GM13977 (cell line): ENCODE results near the gene KDM3B.

Experiments used
- DNase-seq: peaks from one replicate; pipeline ENCODE4 v3.0.0; 2012; ENCODE audit warnings: low spot score
- in situ Hi-C: fragments of 300-500 bp; cut with MboI; formaldehyde crosslinking; loops from one replicate; pipeline ENCODE4 v1.12.0; 2022; ENCODE audit warnings: low sequenced_read_pairs, low pct_unique_long_range_greater_than_20kb, mixed read lengths, inconsistent platforms; ENCODE audit not compliant: unreplicated experiment
- TF ChIP-seq, protein P1 (sequence below): IDR thresholded peaks from 2 replicates; pipeline ENCODE4 v1.5.1; 2012; ENCODE audit warnings: mild to moderate bottlenecking, control low read depth; ENCODE audit not compliant: insufficient read depth; ENCODE audit errors: extremely low read depth, missing control alignments

KDM3B gene

DNA sequence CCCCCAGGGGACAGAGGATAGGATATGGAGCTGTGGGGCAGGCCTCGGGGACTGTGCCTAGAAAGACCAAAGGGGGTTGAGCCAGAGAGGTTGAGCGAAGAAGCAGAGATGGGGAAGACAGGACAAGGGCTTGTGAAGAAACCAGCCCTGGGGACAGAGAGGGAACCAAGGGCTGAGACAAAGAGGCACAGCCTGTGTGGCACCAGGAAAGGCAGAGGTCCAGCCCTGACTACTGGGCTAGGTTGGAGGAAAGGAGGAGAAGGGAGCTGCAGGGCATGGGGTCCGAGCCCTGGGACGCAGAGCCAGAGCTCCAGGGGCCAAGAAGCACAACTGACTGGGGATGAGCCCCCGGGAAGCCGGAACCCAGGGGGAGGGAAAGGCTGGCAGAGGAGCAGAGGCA lies 95.6 kb downstream of the KDM3B start:
- no peak for DNase-seq
- TF ChIP-seq, protein P1, sequence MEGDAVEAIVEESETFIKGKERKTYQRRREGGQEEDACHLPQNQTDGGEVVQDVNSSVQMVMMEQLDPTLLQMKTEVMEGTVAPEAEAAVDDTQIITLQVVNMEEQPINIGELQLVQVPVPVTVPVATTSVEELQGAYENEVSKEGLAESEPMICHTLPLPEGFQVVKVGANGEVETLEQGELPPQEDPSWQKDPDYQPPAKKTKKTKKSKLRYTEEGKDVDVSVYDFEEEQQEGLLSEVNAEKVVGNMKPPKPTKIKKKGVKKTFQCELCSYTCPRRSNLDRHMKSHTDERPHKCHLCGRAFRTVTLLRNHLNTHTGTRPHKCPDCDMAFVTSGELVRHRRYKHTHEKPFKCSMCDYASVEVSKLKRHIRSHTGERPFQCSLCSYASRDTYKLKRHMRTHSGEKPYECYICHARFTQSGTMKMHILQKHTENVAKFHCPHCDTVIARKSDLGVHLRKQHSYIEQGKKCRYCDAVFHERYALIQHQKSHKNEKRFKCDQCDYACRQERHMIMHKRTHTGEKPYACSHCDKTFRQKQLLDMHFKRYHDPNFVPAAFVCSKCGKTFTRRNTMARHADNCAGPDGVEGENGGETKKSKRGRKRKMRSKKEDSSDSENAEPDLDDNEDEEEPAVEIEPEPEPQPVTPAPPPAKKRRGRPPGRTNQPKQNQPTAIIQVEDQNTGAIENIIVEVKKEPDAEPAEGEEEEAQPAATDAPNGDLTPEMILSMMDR, result no peak
- in situ Hi-C loops, result loop anchor here (10.0 kb wide), 1 partner anchor 57 kb away; no protein-coding TSS in a partner anchor

DNA sequence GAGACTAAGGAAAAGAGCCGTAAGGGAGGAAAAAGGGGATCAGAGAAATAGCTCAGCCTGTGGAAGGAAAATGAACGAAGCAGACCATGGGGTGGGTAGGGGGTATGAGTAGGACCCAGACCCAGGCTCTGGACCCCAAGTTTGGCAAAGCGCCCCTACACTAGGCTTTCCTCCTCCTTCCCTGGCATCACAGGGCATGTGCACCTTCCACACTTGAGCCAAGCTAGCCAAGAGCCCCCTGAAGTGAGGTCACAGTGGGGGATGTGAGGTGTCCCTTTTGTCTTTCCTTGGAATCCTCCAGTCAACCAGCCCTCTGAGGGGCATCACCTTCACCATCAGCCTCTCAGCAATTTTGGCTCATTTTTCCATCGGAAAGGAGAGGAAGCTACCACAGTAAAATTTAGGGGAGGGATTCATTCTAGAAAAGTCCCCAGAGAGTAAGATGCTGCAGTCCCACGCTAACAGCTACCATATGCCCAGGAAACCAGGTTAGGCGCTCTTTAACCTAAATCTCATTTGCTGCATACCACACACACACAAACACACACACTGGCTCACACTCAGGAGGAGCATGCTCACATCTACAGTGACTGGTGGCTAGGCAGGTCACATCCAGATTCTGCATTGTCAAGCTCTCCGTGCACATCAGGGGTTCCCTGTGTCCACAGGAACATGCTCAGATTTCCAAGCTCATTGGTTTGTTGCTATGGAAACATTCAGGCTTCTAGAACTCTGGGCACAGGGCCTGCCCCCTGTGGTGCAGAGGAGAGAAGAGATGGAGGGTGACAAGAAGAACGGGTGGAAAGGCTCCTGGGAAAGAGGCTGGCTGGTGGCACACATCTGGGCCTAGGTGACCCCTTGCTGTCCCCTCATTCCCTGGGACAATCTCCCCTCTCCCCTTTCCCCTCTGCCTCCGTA lies 96.3 kb downstream of the KDM3B start:
- no peak for DNase-seq
- TF ChIP-seq, protein P1, result no peak
- in situ Hi-C loops, result loop anchor here (10.0 kb wide), 1 partner anchor 56 kb away; no protein-coding TSS in a partner anchor

DNA sequence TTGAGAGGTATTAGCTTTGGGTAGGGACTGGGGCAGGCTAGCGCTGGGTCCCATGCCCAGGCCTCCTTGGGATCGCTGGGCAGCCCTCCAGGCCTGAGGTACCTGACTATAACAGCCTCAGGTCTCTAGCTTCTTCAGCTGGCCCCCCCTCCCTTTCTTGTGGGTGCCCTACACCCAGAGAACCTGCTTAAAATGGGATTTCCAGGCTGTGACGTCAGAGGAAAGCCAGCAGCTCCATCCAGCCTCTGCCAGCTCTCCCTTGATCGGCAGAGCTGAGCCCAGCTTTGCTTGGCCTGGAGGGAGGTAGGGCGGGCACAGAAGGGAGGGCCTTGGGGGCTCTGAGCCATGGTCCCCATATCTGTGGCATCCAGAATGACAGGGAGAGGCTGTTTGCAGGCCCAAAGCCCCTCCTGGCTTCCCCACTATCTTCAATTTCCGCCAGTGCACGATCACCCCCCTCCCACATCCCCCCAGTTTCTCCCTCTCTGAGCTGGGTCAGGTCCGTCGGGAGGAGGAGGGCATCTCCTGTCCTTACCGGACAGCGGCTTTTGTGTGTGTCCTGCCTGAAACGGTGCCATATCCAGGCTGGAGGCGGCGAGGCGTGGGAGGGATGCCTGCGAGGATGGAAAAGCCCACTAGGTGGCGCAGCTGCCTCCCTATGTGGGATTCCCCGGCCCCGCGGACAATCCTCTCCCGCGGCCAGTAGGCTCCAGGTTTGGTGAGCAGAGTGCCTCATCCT lies 97.2 kb downstream of the KDM3B start:
- DNase-seq, result peak; percentile 94
- TF ChIP-seq, protein P1, result peak; percentile 94
- in situ Hi-C loops, result loop anchor here (10.0 kb wide), 1 partner anchor 55 kb away; no protein-coding TSS in a partner anchor

DNA sequence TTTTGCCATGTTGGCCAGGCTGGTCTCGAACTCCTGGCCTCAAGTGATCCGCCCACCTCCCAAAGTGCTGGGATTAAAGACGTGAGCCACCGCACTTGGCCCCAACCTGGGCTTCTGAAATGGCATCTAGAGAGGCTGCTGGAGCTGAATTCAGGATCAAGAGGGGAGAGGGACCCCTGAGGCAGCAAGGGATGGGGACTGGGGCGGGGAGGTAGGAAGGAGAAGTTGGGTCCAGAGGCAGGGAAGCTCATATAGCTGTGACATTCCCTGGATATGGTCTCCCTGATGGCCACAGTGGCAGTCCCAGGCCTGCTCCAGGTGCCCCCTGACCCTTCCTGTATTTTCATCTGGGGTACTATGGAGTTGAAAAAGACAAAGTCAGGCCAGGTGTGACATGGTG lies 98.5 kb downstream of the KDM3B start:
- in situ Hi-C loops, result no loop called here
- DNase-seq, result no peak
- TF ChIP-seq, protein P1, result no peak

DNA sequence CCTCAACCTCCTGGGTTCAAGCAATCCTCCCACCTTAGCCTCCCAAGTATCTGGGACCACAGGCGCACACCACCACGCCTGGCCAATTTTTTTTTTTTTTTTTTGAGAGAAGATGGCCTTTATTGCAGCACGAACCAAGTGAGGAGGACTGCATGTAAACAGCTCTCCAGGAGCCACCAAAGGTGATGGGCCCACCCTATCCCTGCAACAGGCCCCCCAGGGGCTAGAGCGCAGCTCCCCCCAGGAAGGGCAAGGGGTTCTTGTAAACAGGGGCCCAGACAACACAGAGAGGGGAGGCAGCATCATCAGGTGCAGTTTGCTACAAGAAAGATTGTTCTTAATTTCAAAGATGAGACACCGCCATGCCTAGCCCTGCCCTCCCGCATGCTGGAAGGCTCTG lies 100.2 kb downstream of the KDM3B start:
- in situ Hi-C loops, result no loop called here
- DNase-seq, result no peak
- TF ChIP-seq, protein P1, result no peak

DNA sequence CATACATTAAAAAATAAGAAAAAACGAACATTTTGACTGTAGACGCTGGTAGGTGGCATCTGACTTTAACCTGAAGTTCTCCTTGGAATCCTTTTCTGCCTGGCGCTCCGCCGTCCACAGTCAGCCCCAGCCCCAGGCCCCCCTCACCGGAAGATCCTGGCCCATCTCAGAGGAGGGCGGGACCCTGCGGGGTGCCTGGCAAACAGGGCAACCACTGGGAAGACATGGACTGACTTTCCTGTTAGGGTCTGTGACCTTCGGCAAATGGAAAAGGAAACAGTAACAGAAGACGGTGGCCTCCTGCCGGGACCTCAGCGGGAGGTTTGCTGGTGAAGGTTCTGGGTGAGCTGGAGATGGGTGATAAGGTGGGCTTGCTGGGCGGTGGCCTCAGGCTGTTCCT lies 101.1 kb downstream of the KDM3B start:
- in situ Hi-C loops, result no loop called here
- no peak for DNase-seq
- TF ChIP-seq, protein P1, result no peak
